ENCODE results near the gene PLAAT3. TPM values are rescaled to one million over a fixed set of nuclear protein-coding genes. Genes with fewer than 3 reads are reported as not detected.

The PLAAT3 gene
- total and polyA plus RNA-seq, 2 of the 8 experiments (the other 6 are each of a cell fraction or from before 2014, with no cell fraction given): 109 to 190 TPM

GRCh38 chr11:63599211-63600122 lies 14.8 kb downstream of the PLAAT3 start:
- H3K36me3 ChIP-seq (ENCODE audit: control insufficient read depth in 2 of 4, insufficient read depth in 4 of 4, low read length in 3 of 4): peaks cover 0 to 28% (median 11%) of the 10 kb centered on the region in 4 experiments; a peak in 5 of 8 replicates
- no peak for FAIRE-seq
- no peak for TF ChIP-seq BACH1 (IDR thresholded peaks at IDR 0.05; ENCODE audit: low read length)
- no peak for TF ChIP-seq SUZ12 (IDR thresholded peaks at IDR 0.05; ENCODE audit: low read length)

More at GRCh38 chr11:63599211-63600122, 14.8 kb downstream of the PLAAT3 start:
- Histone ChIP-seq H2BK5ac (ENCODE audit: low read depth, low read length) (peak overlapping the region; percentile 35; the same call in 1 of the 2 replicates), H3K79me2 (ENCODE audit: control insufficient read depth in 1 of 2, insufficient read depth in 2 of 2, low read length in 2 of 2) (peaks cover 2 to 45% of the 10 kb centered on the region in 2 experiments; a peak in 3 of 4 replicates), H3K4me1 (replicated peaks in 1 of 4; ENCODE audit: control insufficient read depth in 3 of 4, insufficient read depth in 4 of 4, low read length in 3 of 4) (peaks cover 0 to 5% (median 1%) of the 10 kb centered on the region in 4 experiments; a peak in 3 of 7 replicates), H3K4me2 (ENCODE audit: insufficient read depth in 1 of 2, low read depth in 2 of 2, low read length in 2 of 2) (no peak overlapping the region), H3K9me3 (ENCODE audit: insufficient read depth in 2 of 2, low read depth in 1 of 2, low read length in 1 of 2) (peaks cover 0 to 2% of the 10 kb centered on the region in 2 experiments; a peak in 2 of 4 replicates), H3K4ac (replicated peaks; ENCODE audit: insufficient read length, low read depth, low read length) (no peak overlapping the region), H3K14ac (ENCODE audit: insufficient read length) (no peak overlapping the region), H4K8ac (ENCODE audit: extremely low read depth, insufficient read depth, low read length) (peak overlapping the region; percentile 72; the same call in 1 of the 2 replicates), H3K27me3 (replicated peaks in 1 of 4; ENCODE audit: control insufficient read depth in 3 of 4, extremely low read depth in 1 of 4, insufficient read depth in 3 of 4, low read length in 3 of 4) (no peaks in the 10 kb centered on the region), H2BK12ac (ENCODE audit: low read depth, low read length) (no peak overlapping the region), H4K20me1 (replicated peaks in 1 of 2; ENCODE audit: control insufficient read depth in 1 of 2, insufficient read depth in 2 of 2, low read length in 2 of 2) (peaks cover 2 to 8% of the 10 kb centered on the region in 2 experiments), H3K23ac (ENCODE audit: insufficient read length) (no peak overlapping the region), H2AK5ac (ENCODE audit: low read depth, low read length) (peak overlapping the region; percentile 25; the same call in 1 of the 2 replicates), H3K23me2 (ENCODE audit: low read depth, low read length) (no peaks in the 10 kb centered on the region), H2BK20ac (ENCODE audit: low read length) (no peak overlapping the region), H3K27ac (ENCODE audit: low read depth, low read length) (no peak overlapping the region), H3K4me3 (ENCODE audit: extremely low read depth in 1 of 4, insufficient read depth in 2 of 4, low read depth in 3 of 4, low read length in 4 of 4) (no peak overlapping the region), H3K18ac (ENCODE audit: extremely low read depth, low read length) (no peak overlapping the region), H3K56ac (replicated peaks; ENCODE audit: insufficient read length, low read depth, low read length) (no peak overlapping the region), H2BK15ac (ENCODE audit: low read length) (no peak overlapping the region), H4K5ac (ENCODE audit: insufficient read length, low read depth, low read length) (no peak overlapping the region), H2AFZ (ENCODE audit: low read length) (no peak overlapping the region), H3K9ac (replicated peaks in 1 of 4; ENCODE audit: extremely low read depth in 1 of 4, low read depth in 3 of 4, low read length in 3 of 4) (no peak overlapping the region), H4K91ac (replicated peaks; ENCODE audit: insufficient read length, low read length) (no peak overlapping the region), H3K79me1 (ENCODE audit: low read depth, low read length) (peaks cover 5% of the 10 kb centered on the region), H2BK120ac (replicated peaks; ENCODE audit: low read depth, low read length) (no peak overlapping the region)
- no peak for DNase-seq (ENCODE audit: low read depth in 1 of 2, low spot score in 2 of 2)
- ChIA-PET POLR2A (ENCODE audit: partially characterized antibody) (no interaction called here), CTCF (ENCODE audit: partially characterized antibody) (no interaction called here)
- 92% methylated on average over 7 of the region's 7 CpGs; no CpG with 5 or more reads in 1 of the 2 experiments for WGBS, 2 experiments (ENCODE audit: extremely low coverage in 1 of 2, insufficient coverage in 1 of 2, insufficient read length in 1 of 2, insufficient replicate concordance in 2 of 2, low coverage in 1 of 2, low lambda C conversion rate in 2 of 2, missing lambda C conversion rate in 1 of 2)
